Muscle layer of duodenum (tissue), 2 donors: Measurements from ENCODE around the gene TRDN.
"Not testable (repeated sequence)": the region's sequence is repeated elsewhere in the genome, so short reads cannot be mapped to it uniquely, and the experiment has no call there.

ENCODE experiments used
- H3K27ac ChIP-seq: one replicate; pipeline ENCODE4 v1.7.0; 2013; ENCODE audit warnings: mild to moderate bottlenecking, low read length
- H3K27me3 ChIP-seq: one replicate; pipeline ENCODE4 v1.7.0; 2013; ENCODE audit warnings: low read depth, mild to moderate bottlenecking, control low read depth, low read length
- H3K36me3 ChIP-seq, 2 donors: one replicate each; pipeline ENCODE4 v1.7.0; 2013; ENCODE audit warnings: low read length in 2 of 2, control low read depth in 1 of 2, mild to moderate bottlenecking in 1 of 2; ENCODE audit not compliant: insufficient read depth in 2 of 2, control insufficient read depth in 1 of 2
- H3K4me1 ChIP-seq, 2 donors: one replicate each; pipeline ENCODE4 v1.7.0; 2013; ENCODE audit warnings: low read length in 2 of 2, mild to moderate bottlenecking in 2 of 2, control low read depth in 1 of 2, moderate library complexity in 1 of 2; ENCODE audit not compliant: insufficient read depth in 2 of 2, control insufficient read depth in 1 of 2
- H3K4me3 ChIP-seq, 2 donors: one replicate each; pipeline ENCODE4 v1.7.0; 2013; ENCODE audit warnings: low read length in 2 of 2, low read depth in 1 of 2, mild to moderate bottlenecking in 1 of 2
- H3K9me3 ChIP-seq, 2 donors: one replicate each; pipeline ENCODE4 v1.7.0; 2013; ENCODE audit warnings: low read length in 2 of 2, control low read depth in 1 of 2, mild to moderate bottlenecking in 1 of 2; ENCODE audit not compliant: control insufficient read depth in 1 of 2
- donor health status: healthy.

Gene TRDN

DNA sequence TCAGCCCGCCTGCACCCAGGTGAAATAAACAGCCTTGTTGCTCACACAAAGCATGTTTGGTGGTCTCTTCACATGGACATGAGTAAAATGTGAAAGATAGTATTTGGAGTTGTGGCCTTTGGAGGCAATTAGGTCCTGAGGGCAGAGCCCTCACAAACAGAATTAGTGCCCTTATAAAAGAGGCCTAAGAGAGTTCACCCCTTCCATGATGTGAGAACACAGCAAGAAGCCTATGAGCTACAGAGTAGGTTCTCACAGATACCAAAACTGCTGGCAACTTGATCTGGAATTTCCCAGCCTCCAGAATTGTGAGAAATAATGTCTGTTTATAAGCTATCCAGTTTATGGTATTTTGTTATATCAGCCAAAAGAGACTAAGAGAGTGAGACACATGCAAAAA is 74.5 kb downstream of the TRDN start:
- no peaks in the 10 kb centered on the region for H3K9me3 ChIP-seq
- H3K27ac ChIP-seq, result no peak overlapping the region
- no peak overlapping the region for H3K4me3 ChIP-seq
- H3K27me3 ChIP-seq, result no peaks in the 10 kb centered on the region
- no peaks in the 10 kb centered on the region for H3K36me3 ChIP-seq
- no peaks in the 10 kb centered on the region for H3K4me1 ChIP-seq

DNA sequence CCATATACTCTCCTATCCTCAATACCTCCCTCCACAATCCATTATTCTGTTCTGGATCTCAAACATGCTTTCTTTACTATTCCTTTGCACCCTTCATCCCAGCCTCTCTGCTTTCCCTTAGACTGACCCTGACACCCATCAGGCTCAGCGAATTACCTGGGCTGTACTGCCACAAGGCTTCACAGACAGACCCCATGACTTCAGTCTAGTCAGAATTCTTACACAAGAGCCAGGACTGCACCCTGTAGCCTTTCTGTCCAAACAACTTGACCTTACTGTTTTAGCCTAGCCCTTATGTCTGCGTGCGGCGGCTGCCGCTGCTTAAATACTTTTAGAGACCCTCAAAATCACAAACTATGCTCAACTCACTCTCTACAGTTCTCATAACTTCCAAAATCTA is 76.9 kb downstream of the TRDN start:
- H3K4me3 ChIP-seq, H3K4me1 ChIP-seq, H3K27ac ChIP-seq, H3K27me3 ChIP-seq, H3K9me3 ChIP-seq, H3K36me3 ChIP-seq: not testable (repeated sequence)

DNA sequence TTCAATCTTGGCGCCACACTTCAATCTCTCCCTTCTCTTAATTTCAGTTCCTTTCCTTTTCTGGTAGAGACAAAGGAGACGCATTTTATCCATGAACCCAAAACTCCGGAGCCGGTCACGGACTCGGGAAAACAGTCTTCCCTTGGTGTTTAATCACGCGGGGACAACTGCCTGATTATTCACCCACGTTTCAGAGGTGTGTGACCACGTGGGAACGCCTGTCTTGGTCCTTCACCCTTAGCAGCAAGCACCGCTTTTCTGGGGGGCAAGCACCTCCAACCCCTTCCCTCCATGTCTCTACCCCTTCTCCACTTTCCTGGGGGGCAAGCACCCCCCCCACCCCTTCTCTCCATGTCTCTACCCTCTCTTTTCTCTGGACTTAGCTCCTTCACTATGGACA is 79.3 kb downstream of the TRDN start:
- not testable (repeated sequence) for H3K9me3 ChIP-seq, H3K27me3 ChIP-seq

DNA sequence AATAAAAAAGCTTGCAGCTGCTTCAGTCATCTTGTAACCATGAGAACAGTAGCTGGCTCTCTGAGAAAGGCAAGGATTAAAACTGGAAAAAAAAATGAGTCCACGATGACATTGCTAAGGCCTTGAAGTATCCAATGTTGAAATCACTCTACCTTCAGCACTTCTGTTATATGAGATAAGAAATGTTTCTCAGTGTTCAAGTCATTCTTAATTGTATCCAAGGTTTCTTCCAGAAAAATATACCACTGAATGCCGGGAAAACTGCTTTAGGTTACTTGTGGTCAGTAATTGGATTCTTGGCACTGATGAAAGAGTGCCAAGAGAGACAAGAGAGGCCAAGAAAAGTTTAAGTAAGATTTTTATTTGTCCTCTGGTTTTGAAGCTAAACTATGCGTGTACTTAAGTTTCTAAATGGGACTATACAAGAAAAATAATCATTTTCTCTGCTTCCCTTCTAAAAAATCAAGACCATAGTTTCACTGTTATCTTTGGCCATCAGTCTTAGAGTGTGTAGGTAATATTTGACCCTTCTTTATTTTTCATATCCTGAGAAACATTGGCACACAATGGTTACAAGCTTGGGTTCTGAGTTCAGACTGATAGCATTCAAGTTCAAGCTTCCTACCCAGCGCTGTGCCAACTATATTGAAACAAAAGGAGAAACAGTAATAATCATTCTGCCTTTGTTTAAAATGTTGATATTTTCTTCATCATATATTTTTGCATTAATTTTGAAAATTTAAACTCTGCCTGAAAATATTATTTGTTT is 84.6 kb downstream of the TRDN start:
- Histone ChIP-seq H3K4me1 (no peaks in the 10 kb centered on the region), H3K27me3 (no peaks in the 10 kb centered on the region), H3K36me3 (no peaks in the 10 kb centered on the region), H3K27ac (no peak overlapping the region), H3K4me3 (no peak overlapping the region), H3K9me3 (no peaks in the 10 kb centered on the region)

More for the DNA sequence above, 79.3 kb downstream of the TRDN start:
- not testable (repeated sequence) for H3K4me3 ChIP-seq, H3K36me3 ChIP-seq, H3K4me1 ChIP-seq, H3K27ac ChIP-seq

DNA sequence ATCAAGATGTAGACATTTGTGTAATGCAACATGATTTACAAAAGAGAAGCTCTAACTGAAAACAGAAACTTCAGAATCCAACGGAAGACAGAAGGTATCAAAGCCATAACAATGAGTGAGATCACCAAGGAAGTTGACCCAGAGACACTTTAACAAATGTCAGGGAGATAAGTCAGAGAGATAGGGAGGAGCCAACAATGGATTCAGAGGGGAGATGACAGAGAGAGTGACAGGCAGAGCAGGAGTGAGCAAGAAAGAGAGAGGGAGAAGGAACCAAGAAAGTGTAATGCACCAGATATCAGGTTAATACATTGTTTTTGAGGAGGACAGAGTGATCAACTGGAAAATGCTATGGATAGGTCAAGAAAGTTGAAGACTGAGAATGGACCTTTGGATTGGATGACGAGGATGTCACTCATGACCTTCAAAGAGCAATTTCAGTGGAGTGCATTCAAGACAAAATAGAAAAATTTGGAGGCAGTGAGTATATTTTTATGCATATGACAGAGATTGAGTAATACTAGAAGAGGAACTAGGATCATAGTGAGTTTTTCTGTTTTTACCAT is 86.6 kb downstream of the TRDN start:
- H3K27ac ChIP-seq, result no peak overlapping the region

DNA sequence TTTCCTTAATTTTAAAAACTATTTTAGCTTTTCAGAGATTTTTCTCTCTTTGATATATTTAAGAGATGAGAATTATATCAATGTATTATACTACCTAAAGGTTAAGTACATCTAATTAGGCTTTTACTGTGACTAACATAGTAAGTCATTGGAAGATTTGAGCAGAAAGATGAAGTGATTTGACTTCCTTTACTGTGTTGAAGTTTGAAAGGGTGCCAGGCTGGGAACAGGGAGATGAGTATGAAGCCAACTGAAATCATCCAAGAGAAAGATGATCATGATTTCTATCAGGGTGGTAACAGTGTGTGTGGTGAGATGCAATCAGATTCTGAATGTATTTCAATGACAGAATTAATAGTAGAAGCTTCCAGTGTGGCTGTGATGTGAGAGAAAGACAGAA is 87.3 kb downstream of the TRDN start:
- no peaks in the 10 kb centered on the region for H3K4me1 ChIP-seq
- no peaks in the 10 kb centered on the region for H3K27me3 ChIP-seq
- no peak overlapping the region for H3K27ac ChIP-seq
- no peaks in the 10 kb centered on the region for H3K36me3 ChIP-seq
- H3K4me3 ChIP-seq, result no peak overlapping the region
- no peaks in the 10 kb centered on the region for H3K9me3 ChIP-seq

More for the DNA sequence above, 86.6 kb downstream of the TRDN start:
- no peaks in the 10 kb centered on the region for H3K36me3 ChIP-seq
- H3K4me1 ChIP-seq, result no peaks in the 10 kb centered on the region
- no peaks in the 10 kb centered on the region for H3K27me3 ChIP-seq
- H3K9me3 ChIP-seq, result no peaks in the 10 kb centered on the region
- no peak overlapping the region for H3K4me3 ChIP-seq

DNA sequence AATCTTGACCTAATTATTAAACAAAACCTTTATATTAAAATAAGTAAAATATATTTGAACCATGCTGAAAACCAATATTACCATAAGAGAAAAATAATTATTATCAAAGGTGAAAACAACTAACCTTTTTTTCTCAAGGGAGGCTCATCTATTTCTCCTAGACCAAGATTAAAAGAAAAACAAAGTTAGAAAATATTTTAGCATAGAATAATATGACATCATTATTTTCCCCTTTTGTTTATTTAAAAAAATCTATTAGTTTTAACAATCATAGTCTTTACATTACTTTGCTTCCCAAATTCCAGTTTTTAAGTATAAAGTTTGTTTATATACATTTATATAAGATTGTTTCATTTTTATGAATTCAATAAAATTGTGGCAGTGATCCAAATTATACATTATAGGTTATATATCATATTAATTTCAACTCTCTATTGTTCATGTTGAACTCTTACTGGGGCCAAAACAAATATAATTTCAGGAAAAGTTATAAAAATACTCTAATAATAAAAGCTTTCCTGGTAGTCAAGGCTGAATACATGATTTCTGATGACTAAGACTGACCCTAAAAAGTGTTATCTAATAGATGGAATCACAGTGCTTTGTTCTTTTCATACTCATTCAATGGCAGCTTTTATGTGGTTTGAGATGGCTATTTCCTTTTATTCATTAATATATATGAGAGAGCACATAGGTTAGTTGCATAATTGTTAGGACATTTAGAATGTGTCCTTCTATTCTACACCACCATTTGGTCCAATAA is 89.4 kb downstream of the TRDN start:
- H3K27ac ChIP-seq, result no peak overlapping the region
- H3K4me3 ChIP-seq, result no peak overlapping the region
- no peaks in the 10 kb centered on the region for H3K9me3 ChIP-seq
- H3K36me3 ChIP-seq, result no peaks in the 10 kb centered on the region
- no peaks in the 10 kb centered on the region for H3K4me1 ChIP-seq
- no peaks in the 10 kb centered on the region for H3K27me3 ChIP-seq

DNA sequence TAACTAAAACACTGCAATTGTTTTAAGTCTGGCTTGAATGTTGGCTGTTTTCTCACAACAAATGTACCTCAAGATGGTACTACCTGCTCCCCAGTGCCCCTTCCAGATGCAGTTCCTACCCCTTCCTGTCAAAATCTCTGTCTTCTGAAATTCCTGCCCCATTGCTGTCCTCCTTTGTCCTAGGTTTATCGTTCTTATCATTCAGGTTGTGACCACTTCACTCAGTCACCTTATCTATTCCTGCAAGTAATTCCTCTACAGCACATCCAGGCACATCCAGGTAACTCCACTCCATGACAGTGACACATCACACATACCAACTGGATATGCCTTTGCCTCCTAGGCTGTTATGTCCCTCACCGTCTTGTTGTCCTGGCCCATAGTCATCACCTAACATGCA is 90.2 kb downstream of the TRDN start:
- H3K4me1 ChIP-seq, result no peaks in the 10 kb centered on the region
- no peaks in the 10 kb centered on the region for H3K9me3 ChIP-seq
- H3K27me3 ChIP-seq, result no peaks in the 10 kb centered on the region
- H3K36me3 ChIP-seq, result no peaks in the 10 kb centered on the region
- no peak overlapping the region for H3K27ac ChIP-seq
- H3K4me3 ChIP-seq, result no peak overlapping the region

DNA sequence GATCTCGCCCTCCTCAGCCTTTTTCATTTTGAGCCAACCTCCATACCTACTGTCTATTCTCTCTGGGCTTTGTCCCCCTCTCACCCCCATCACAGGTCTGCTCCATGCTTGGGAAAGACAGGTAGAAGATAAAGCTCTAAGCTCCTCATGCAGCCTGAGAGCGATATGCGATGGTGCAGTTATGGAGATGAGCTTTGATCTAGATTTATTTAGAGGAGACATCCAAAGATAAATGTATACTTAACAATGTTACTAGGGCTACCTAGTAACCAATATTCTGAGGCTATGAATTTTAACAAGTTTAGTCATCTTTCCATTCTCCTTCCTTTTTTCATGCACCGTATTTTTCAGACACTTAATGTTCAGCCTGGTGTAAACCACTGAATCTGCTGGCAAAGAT is 95.3 kb downstream of the TRDN start:
- Histone ChIP-seq H3K4me3 (no peak overlapping the region), H3K9me3 (no peaks in the 10 kb centered on the region), H3K36me3 (no peaks in the 10 kb centered on the region), H3K27ac (no peak overlapping the region), H3K27me3 (no peaks in the 10 kb centered on the region), H3K4me1 (no peaks in the 10 kb centered on the region)

DNA sequence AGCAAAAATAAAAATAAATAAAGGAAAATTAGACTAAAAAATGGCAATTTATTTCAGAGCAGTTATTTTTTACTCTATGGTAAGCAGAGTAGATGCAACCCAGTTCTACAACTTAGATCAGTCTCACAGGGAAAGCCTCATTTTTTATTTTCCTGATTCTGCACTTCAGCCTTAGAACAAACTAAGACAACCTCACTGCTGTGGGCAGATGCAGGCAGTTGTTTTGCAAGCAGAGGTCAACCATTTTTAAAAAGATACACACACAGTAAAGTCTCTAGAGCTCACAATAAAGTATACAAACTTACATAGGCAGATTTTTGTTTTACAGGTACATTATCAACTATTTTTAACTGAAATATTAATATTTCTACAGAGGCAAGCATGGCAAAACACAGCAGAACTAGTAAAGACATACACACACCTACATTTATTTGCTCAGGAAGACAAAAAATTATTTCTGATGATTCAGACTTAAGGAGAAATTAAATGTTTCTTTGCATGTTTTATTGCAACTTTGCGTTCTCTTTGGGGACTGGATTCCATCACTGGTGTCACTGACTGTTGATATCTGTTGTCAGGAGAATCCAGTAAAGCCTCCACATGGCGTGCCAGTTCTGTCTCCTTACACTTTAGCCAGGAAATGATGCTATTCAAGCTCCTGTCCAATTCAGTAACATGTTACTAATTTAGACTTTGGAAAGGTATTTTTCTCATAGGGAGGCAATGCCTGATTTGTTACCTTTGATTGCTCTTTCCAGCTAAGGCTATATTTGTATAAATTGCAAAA is 102.7 kb downstream of the TRDN start:
- H3K4me3 ChIP-seq, result no peak overlapping the region
- H3K9me3 ChIP-seq, result no peaks in the 10 kb centered on the region
- no peaks in the 10 kb centered on the region for H3K4me1 ChIP-seq
- no peaks in the 10 kb centered on the region for H3K27me3 ChIP-seq
- H3K36me3 ChIP-seq, result no peaks in the 10 kb centered on the region
- H3K27ac ChIP-seq, result no peak overlapping the region

DNA sequence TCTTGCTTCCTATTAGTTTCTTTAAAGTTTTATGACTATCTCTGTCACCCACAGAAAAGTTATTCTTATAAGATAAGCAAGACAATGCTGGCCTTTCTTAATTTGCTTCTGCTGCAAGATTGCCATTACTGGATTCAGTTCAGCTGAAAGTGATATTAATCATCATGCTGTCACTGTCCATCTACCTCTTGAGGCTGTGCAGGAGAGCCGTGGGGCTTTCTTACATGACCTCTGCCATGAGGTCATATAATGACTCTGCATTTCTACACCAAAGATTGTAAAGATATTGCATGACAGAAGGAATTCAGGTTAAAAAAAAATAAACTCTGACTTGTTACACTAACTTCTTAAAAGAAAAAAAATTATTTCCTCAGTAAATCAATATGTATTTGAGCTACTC is 106.9 kb downstream of the TRDN start:
- no peaks in the 10 kb centered on the region for H3K36me3 ChIP-seq
- no peaks in the 10 kb centered on the region for H3K27me3 ChIP-seq
- no peak overlapping the region for H3K27ac ChIP-seq
- H3K4me1 ChIP-seq, result no peaks in the 10 kb centered on the region
- H3K9me3 ChIP-seq, result no peaks in the 10 kb centered on the region
- no peak overlapping the region for H3K4me3 ChIP-seq
